ENCODE measurements around the gene RBMS3.

DNA sequence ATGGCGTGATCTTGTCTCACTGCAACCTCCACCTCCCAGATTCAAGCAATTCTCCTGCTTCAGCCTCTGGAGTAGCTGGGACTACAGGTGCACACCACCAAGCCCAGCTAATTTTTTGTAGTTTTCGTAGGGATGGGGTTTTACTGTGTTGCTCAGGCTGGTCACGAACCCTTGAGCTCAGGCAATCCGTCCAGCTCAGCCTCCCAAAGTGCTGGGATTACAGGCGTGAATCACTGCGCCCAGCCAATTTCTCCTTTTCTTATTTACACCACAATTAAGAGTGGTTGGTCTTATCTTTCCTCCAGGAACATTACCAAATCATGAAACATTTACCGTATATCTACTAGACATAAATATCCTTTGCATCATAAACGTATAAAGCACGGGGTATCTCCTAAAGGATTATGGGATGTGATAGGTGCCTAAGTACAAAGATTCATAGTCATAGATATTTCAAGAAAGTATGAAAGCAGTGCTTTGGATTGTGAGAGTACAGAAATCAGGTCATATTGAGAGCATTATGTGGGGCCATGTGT, 194.5 kb downstream of the RBMS3 start:
- TF ChIP-seq POLR2A (IDR thresholded peaks at IDR 0.05): no peak
- no peak for TF ChIP-seq CTCF (IDR thresholded peaks at IDR 0.05)
- TF ChIP-seq EP300 (IDR thresholded peaks at IDR 0.05; ENCODE audit: low read depth): no peak
